ENCODE data around the gene CCND1. TPM values are rescaled to one million over a fixed set of nuclear protein-coding genes. Genes with fewer than 3 reads are reported as not detected.
A peak's percentile ranks its signal among the peaks of the same experiment; 100 is the strongest.

Gene CCND1
- total RNA-seq, 1 experiment from 2014 or later, result 372 TPM

GRCh38 chr11:69646493-69647389 lies 5.8 kb downstream of the CCND1 start:
- DNase-seq, result peak; percentile 28
- H4K20me1 ChIP-seq (ENCODE audit: control insufficient read depth, insufficient read depth, insufficient read length), result no peaks in the 10 kb centered on the region
- Mint-ChIP-seq H3K27ac (peak overlapping the region in 1 of 3 experiments; percentile 52; a peak in 1 of 7 replicates), H3K4me3 (no peak overlapping the region), H3K27me3 (ENCODE audit: low read depth) (no peaks in the 10 kb centered on the region), H3K9me3 (no peaks in the 10 kb centered on the region), H3K4me1 (peaks cover 3 to 4% of the 10 kb centered on the region in 2 experiments; a peak in 3 of 4 replicates), H3K36me3 (ENCODE audit: insufficient read depth in 1 of 3, low read depth in 3 of 3) (peaks cover 14 to 75% (median 57%) of the 10 kb centered on the region in 3 experiments; a peak in 6 of 7 replicates)
- H2BK15ac ChIP-seq (ENCODE audit: low read depth, low read length), result no peak overlapping the region
- no peak overlapping the region for H3T11ph ChIP-seq (ENCODE audit: low read length)
- no peak overlapping the region for H2BK12ac ChIP-seq (ENCODE audit: insufficient read length, low read depth, low read length)
- H2AFZ ChIP-seq (ENCODE audit: low read length), result no peak overlapping the region
- H3K14ac ChIP-seq (ENCODE audit: insufficient read depth, low read length), result no peak overlapping the region
- no peaks in the 10 kb centered on the region for H3K27me3 ChIP-seq (ENCODE audit: insufficient read depth, low read length)
- H2BK120ac ChIP-seq (ENCODE audit: low read depth, low read length, poor library complexity, severe bottlenecking), result no peak overlapping the region
- no peak overlapping the region for H3K23ac ChIP-seq (ENCODE audit: insufficient read length, low read depth, low read length)
- H3K79me1 ChIP-seq (ENCODE audit: insufficient read depth, low read depth, low read length, poor library complexity, severe bottlenecking), result peaks cover 3% of the 10 kb centered on the region
- H3K56ac ChIP-seq (ENCODE audit: insufficient read length, low read depth, low read length), result no peak overlapping the region
- no peaks in the 10 kb centered on the region for H3K4me1 ChIP-seq (ENCODE audit: insufficient read depth, low read length)
- H2AK5ac ChIP-seq (ENCODE audit: insufficient read length, low read length), result no peak overlapping the region
- no peaks in the 10 kb centered on the region for H3K9me3 ChIP-seq (ENCODE audit: control insufficient read depth, low read depth, low read length)
- no peak for TF ChIP-seq CTCF (conservative IDR thresholded peaks at IDR 0.05)
- no CpG with 5 or more reads among the region's 32 CpGs for WGBS (ENCODE audit: extremely low coverage, insufficient read length, low lambda C conversion rate)
- H3K18ac ChIP-seq (ENCODE audit: insufficient read length, low read depth, low read length), result no peak overlapping the region
- H4K5ac ChIP-seq (ENCODE audit: insufficient read length, low read depth, low read length), result no peak overlapping the region
- no peak overlapping the region for H4K8ac ChIP-seq (replicated peaks; ENCODE audit: insufficient read length, low read depth, low read length)
- no peak overlapping the region for H3K9ac ChIP-seq (ENCODE audit: extremely low read depth, insufficient read length, low read length)
- no peak overlapping the region for H4K91ac ChIP-seq (ENCODE audit: insufficient read length, low read depth, low read length)
- H3K4ac ChIP-seq (ENCODE audit: low read depth, low read length), result no peak overlapping the region
- no peaks in the 10 kb centered on the region for H3K79me2 ChIP-seq (ENCODE audit: insufficient read depth, low read length)
- no peak overlapping the region for H3K27ac ChIP-seq (ENCODE audit: insufficient read length, low read depth, low read length)
- H2BK5ac ChIP-seq (ENCODE audit: insufficient read length, low read length), result no peak overlapping the region
- no peak overlapping the region for H2BK20ac ChIP-seq (ENCODE audit: low read depth, low read length, poor library complexity, severe bottlenecking)
- H3K4me2 ChIP-seq (ENCODE audit: insufficient read depth, insufficient read length, low read length), result no peak overlapping the region
- H3K23me2 ChIP-seq (ENCODE audit: insufficient read length, low read depth, low read length, poor library complexity, severe bottlenecking), result no peaks in the 10 kb centered on the region
